K562 (cell line): Measurements from ENCODE around the gene CLDN15.
"Not testable (repeated sequence)": the region's sequence is repeated elsewhere in the genome, so short reads cannot be mapped to it uniquely, and the experiment has no call there.

Source experiments
- ZNF24 ChIP-seq: fragments of 450-650 bp; IDR thresholded peaks from 2 replicates; pipeline ENCODE4 v1.6.1; 2016
- TF ChIP-seq, protein P1 (sequence below), 3 experiments: IDR thresholded peaks in 2 of 3; conservative IDR thresholded peaks in 1 of 3; 2 replicates each; pipeline ENCODE4 v1.5.1; 2011 to 2012; ENCODE audit warnings: low read length in 3 of 3, mild to moderate bottlenecking in 3 of 3, control low read depth in 2 of 3, improper control_type of control experiment in 1 of 3, inconsistent platforms in 1 of 3, low read depth in 1 of 3, mixed read lengths in 1 of 3, moderate library complexity in 1 of 3; ENCODE audit not compliant: insufficient read depth in 2 of 3

DNA sequence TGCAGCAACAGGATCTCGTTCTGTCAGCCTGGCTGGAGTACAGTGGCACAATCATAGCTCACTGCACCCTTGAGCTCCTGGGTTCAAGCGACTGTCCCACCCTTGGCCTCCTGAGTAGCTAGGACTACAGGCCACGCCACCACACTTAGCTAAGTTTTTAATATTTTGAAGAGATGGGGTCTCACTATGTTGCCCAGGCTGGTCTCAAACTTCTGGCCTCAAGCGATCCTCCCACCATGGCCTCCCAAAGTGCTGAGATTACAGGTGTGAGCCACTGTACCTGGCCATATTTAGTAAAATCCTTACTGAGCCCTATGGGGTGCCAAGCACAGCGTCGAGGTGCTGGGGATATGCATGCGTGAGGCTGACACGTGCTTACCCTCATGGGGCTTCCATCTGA, 43.3 kb upstream of the CLDN15 start:
- TF ChIP-seq, protein P1, sequence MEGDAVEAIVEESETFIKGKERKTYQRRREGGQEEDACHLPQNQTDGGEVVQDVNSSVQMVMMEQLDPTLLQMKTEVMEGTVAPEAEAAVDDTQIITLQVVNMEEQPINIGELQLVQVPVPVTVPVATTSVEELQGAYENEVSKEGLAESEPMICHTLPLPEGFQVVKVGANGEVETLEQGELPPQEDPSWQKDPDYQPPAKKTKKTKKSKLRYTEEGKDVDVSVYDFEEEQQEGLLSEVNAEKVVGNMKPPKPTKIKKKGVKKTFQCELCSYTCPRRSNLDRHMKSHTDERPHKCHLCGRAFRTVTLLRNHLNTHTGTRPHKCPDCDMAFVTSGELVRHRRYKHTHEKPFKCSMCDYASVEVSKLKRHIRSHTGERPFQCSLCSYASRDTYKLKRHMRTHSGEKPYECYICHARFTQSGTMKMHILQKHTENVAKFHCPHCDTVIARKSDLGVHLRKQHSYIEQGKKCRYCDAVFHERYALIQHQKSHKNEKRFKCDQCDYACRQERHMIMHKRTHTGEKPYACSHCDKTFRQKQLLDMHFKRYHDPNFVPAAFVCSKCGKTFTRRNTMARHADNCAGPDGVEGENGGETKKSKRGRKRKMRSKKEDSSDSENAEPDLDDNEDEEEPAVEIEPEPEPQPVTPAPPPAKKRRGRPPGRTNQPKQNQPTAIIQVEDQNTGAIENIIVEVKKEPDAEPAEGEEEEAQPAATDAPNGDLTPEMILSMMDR (IDR thresholded peaks at IDR 0.05 in 2 of 3, conservative IDR thresholded peaks at IDR 0.05 in 1 of 3; ENCODE audit: insufficient read depth in 2 of 3, low read depth in 1 of 3, low read length in 3 of 3), result not testable (repeated sequence)
- not testable (repeated sequence) for TF ChIP-seq ZNF24
